ENCODE data around the gene SLC22A7.
"Not testable (repeated sequence)": the region's sequence is repeated elsewhere in the genome, so short reads cannot be mapped to it uniquely, and the experiment has no call there.

The SLC22A7 gene

GRCh38 chr6:43346243-43346642 lies 48.2 kb downstream of the SLC22A7 start:
- DNase-seq (ENCODE audit: low spot score), result not testable (repeated sequence)

- DNase-seq (ENCODE audit: low spot score), result no peak
These were observed 49.0 kb downstream of the SLC22A7 start for GRCh38 chr6:43347021-43347420.

- no peak for DNase-seq (ENCODE audit: low spot score)
These were observed 49.4 kb downstream of the SLC22A7 start for GRCh38 chr6:43347444-43347843.

GRCh38 chr6:43351951-43352350 lies 53.9 kb downstream of the SLC22A7 start:
- DNase-seq (ENCODE audit: low spot score), result not testable (repeated sequence)
